ENCODE measurements around the gene ERG28. TPM values are rescaled to one million over a fixed set of nuclear protein-coding genes. Genes with fewer than 3 reads are reported as not detected.

ERG28 gene
- polyA plus RNA-seq, 3 donors, result 1.6 to 8.2 (median 5.7) TPM

DNA sequence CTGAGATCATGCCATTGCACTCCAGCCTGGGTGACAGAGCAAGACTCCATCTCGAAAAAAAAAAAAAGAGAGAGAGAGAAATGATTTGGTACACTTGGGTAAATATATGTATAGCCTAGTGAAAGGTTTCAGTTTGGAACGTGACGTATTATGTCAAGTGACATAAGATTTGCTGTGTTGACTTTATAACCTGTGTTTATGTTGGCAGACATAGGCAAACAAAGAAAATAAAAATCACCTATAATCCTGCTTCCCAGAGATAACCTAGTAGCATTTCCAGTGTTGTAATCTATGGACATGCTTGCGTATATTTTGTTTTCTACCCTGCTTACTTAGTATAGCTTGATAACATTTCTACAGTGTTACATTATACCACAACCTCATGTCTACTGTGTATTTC, 16.7 kb downstream of the ERG28 start:
- Histone ChIP-seq H3K36me3 (replicated peaks in 1 of 2; ENCODE audit: control insufficient read depth in 1 of 2, insufficient read depth in 2 of 2, low read length in 2 of 2) (peaks cover 43 to 96% of the 10 kb centered on the region in 2 donors), H2AFZ (ENCODE audit: insufficient read depth, low read depth, low read length, poor library complexity, severe bottlenecking) (no peak overlapping the region), H3K27ac (ENCODE audit: low read depth in 1 of 2, low read length in 2 of 2) (no peak overlapping the region), H4K20me1 (ENCODE audit: insufficient read depth, low read length) (peaks cover 8% of the 10 kb centered on the region), H3K27me3 (ENCODE audit: control insufficient read depth in 2 of 2, insufficient read depth in 2 of 2, low read length in 2 of 2) (no peaks in the 10 kb centered on the region), H3K9ac (ENCODE audit: insufficient read depth, low read length, poor library complexity, severe bottlenecking) (no peak overlapping the region), H3K4me2 (replicated peaks; ENCODE audit: extremely low read depth, low read length, poor library complexity, severe bottlenecking) (no peak overlapping the region), H3K79me2 (ENCODE audit: insufficient read depth, low read length) (no peaks in the 10 kb centered on the region), H3K9me3 (replicated peaks in 1 of 2; ENCODE audit: control insufficient read depth in 1 of 2, insufficient read depth in 1 of 2, low read length in 2 of 2) (no peaks in the 10 kb centered on the region), H3K4me3 (replicated peaks in 1 of 3; ENCODE audit: low read depth in 2 of 3, low read length in 3 of 3) (no peak overlapping the region), H3K4me1 (ENCODE audit: control insufficient read depth in 1 of 2, insufficient read depth in 2 of 2, low read length in 2 of 2) (no peaks in the 10 kb centered on the region)
- DNase-seq, result no peak
- no CpG with 5 or more reads among the region's 4 CpGs for WGBS (ENCODE audit: insufficient coverage)
- TF ChIP-seq, protein P1, sequence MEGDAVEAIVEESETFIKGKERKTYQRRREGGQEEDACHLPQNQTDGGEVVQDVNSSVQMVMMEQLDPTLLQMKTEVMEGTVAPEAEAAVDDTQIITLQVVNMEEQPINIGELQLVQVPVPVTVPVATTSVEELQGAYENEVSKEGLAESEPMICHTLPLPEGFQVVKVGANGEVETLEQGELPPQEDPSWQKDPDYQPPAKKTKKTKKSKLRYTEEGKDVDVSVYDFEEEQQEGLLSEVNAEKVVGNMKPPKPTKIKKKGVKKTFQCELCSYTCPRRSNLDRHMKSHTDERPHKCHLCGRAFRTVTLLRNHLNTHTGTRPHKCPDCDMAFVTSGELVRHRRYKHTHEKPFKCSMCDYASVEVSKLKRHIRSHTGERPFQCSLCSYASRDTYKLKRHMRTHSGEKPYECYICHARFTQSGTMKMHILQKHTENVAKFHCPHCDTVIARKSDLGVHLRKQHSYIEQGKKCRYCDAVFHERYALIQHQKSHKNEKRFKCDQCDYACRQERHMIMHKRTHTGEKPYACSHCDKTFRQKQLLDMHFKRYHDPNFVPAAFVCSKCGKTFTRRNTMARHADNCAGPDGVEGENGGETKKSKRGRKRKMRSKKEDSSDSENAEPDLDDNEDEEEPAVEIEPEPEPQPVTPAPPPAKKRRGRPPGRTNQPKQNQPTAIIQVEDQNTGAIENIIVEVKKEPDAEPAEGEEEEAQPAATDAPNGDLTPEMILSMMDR (IDR thresholded peaks at IDR 0.05), result no peak
- H3K9me3 Mint-ChIP-seq, result no peaks in the 10 kb centered on the region
- H3K36me3 Mint-ChIP-seq, result peaks cover 62 to 87% of the 10 kb centered on the region in 2 donors
- H3K27ac Mint-ChIP-seq, result no peak overlapping the region
- H3K4me1 Mint-ChIP-seq, result no peaks in the 10 kb centered on the region
- intact Hi-C loops (cut with micrococcal nuclease), result no loop called here
- no peaks in the 10 kb centered on the region for H3K27me3 Mint-ChIP-seq (ENCODE audit: low read depth in 3 of 3)
- H3K4me3 Mint-ChIP-seq, result no peak overlapping the region

DNA sequence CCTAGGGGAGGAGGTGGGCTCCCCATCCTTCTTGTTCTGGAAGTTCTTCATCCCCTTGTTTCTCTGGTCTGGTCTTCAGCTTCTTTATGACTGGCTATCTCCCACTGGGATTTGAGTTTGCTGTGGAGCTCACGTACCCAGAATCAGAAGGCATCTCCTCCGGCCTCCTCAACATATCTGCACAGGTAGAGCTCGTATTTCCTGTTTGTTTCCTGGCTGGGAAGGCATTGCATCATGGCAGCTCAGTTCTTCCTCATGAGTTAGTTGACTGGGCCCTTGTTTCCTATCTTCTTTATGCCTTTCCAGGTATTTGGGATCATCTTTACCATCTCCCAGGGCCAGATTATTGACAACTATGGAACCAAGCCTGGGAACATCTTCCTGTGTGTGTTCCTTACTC, 19.8 kb downstream of the ERG28 start:
- no peak overlapping the region for H3K4me3 ChIP-seq (replicated peaks in 1 of 3; ENCODE audit: low read depth in 2 of 3, low read length in 3 of 3)
- H3K4me1 ChIP-seq (ENCODE audit: control insufficient read depth in 1 of 2, insufficient read depth in 2 of 2, low read length in 2 of 2), result no peaks in the 10 kb centered on the region
- peaks cover 22 to 70% of the 10 kb centered on the region in 2 donors for H3K36me3 ChIP-seq (replicated peaks in 1 of 2; ENCODE audit: control insufficient read depth in 1 of 2, insufficient read depth in 2 of 2, low read length in 2 of 2)
- H3K9me3 Mint-ChIP-seq, result no peaks in the 10 kb centered on the region
- no peaks in the 10 kb centered on the region for H3K27me3 ChIP-seq (ENCODE audit: control insufficient read depth in 2 of 2, insufficient read depth in 2 of 2, low read length in 2 of 2)
- TF ChIP-seq, protein P1 (IDR thresholded peaks at IDR 0.05), result no peak
- H3K27ac ChIP-seq (ENCODE audit: low read depth in 1 of 2, low read length in 2 of 2), result no peak overlapping the region
- 100% methylated on average over 1 of the region's 3 CpGs for WGBS (ENCODE audit: insufficient coverage)
- H3K27me3 Mint-ChIP-seq (ENCODE audit: low read depth in 3 of 3), result no peaks in the 10 kb centered on the region
- H3K36me3 Mint-ChIP-seq, result peaks cover 50 to 72% of the 10 kb centered on the region in 2 donors
- intact Hi-C loops (cut with micrococcal nuclease), result no loop called here
- H3K79me2 ChIP-seq (ENCODE audit: insufficient read depth, low read length), result no peaks in the 10 kb centered on the region
- no peak overlapping the region for H3K9ac ChIP-seq (ENCODE audit: insufficient read depth, low read length, poor library complexity, severe bottlenecking)
- no peaks in the 10 kb centered on the region for H3K9me3 ChIP-seq (replicated peaks in 1 of 2; ENCODE audit: control insufficient read depth in 1 of 2, insufficient read depth in 1 of 2, low read length in 2 of 2)
- no peak overlapping the region for H2AFZ ChIP-seq (ENCODE audit: insufficient read depth, low read depth, low read length, poor library complexity, severe bottlenecking)
- H3K4me3 Mint-ChIP-seq, result no peak overlapping the region
- H4K20me1 ChIP-seq (ENCODE audit: insufficient read depth, low read length), result peaks cover 8% of the 10 kb centered on the region
- peak overlapping the region in 1 of 7 donors; percentile 78 for H3K27ac Mint-ChIP-seq
- no peaks in the 10 kb centered on the region for H3K4me1 Mint-ChIP-seq
- H3K4me2 ChIP-seq (replicated peaks; ENCODE audit: extremely low read depth, low read length, poor library complexity, severe bottlenecking), result no peak overlapping the region
- DNase-seq, result no peak
